GM04503 (cell line): ENCODE data around the gene SENP1.

Experiments
- DNase-seq: peaks from one replicate; pipeline ENCODE4 v3.0.0-alpha.2; 2012; ENCODE audit warnings: low read depth

The SENP1 gene

GRCh38 chr12:48017921-48018617, 87.8 kb downstream of the SENP1 start:
- no peak for DNase-seq

- no peak for DNase-seq
These were observed 88.4 kb downstream of the SENP1 start for GRCh38 chr12:48017496-48017895.

- DNase-seq, result no peak
These were observed 89.4 kb downstream of the SENP1 start for GRCh38 chr12:48016373-48017020.

- no peak for DNase-seq
These were observed 89.9 kb downstream of the SENP1 start for GRCh38 chr12:48015954-48016353.

- DNase-seq, result no peak
These were observed 90.8 kb downstream of the SENP1 start for GRCh38 chr12:48015129-48015528.

GRCh38 chr12:48013287-48013686, 92.6 kb downstream of the SENP1 start:
- DNase-seq, result no peak

- no peak for DNase-seq
These were observed 93.8 kb downstream of the SENP1 start for GRCh38 chr12:48012070-48012469.

GRCh38 chr12:48010366-48010970, 95.4 kb downstream of the SENP1 start:
- DNase-seq, result no peak

- DNase-seq, result no peak
These were observed 96.4 kb downstream of the SENP1 start for GRCh38 chr12:48009471-48009870.

GRCh38 chr12:48008950-48009349, 96.9 kb downstream of the SENP1 start:
- no peak for DNase-seq

GRCh38 chr12:48008349-48008748, 97.5 kb downstream of the SENP1 start:
- no peak for DNase-seq

- DNase-seq, result no peak
These were observed 98.7 kb downstream of the SENP1 start for GRCh38 chr12:48007206-48007605.

GRCh38 chr12:48005750-48006021, 100.2 kb downstream of the SENP1 start:
- DNase-seq, result no peak

- DNase-seq, result no peak
These were observed 100.7 kb downstream of the SENP1 start for GRCh38 chr12:48005001-48005749.

- no peak for DNase-seq
These were observed 101.6 kb downstream of the SENP1 start, which contains the start of gene COL2A1 for GRCh38 chr12:48004053-48004941. Gene COL2A1, minus strand, starts transcription at chr12:48004476. Its CDS starts 155 bp downstream, at chr12:48004321.

GRCh38 chr12:48003226-48004052, 102.4 kb downstream of the SENP1 start:
- DNase-seq, result no peak

- no peak for DNase-seq
These were observed 103.1 kb downstream of the SENP1 start for GRCh38 chr12:48002773-48003218.

- DNase-seq, result no peak
These were observed 103.5 kb downstream of the SENP1 start for GRCh38 chr12:48002414-48002730.

GRCh38 chr12:48001505-48002413, 104.1 kb downstream of the SENP1 start:
- no peak for DNase-seq
